ENCODE results near the gene ANKRD16. TPM values are rescaled to one million over a fixed set of nuclear protein-coding genes. Genes with fewer than 3 reads are reported as not detected.

Gene ANKRD16
- total and polyA plus RNA-seq, 2 of the 8 experiments (the other 6 are each of a cell fraction or from before 2014, with no cell fraction given), result 8.2 to 12.7 TPM

GRCh38 chr10:5831446-5831782 lies 58.3 kb downstream of the ANKRD16 start:
- Histone ChIP-seq H3K36me3 (ENCODE audit: control insufficient read depth in 2 of 4, insufficient read depth in 4 of 4, low read length in 3 of 4) (no peaks in the 10 kb centered on the region), H2BK20ac (ENCODE audit: low read length) (no peak overlapping the region), H3K79me2 (ENCODE audit: control insufficient read depth in 1 of 2, insufficient read depth in 2 of 2, low read length in 2 of 2) (no peaks in the 10 kb centered on the region), H3K56ac (replicated peaks; ENCODE audit: insufficient read length, low read depth, low read length) (no peak overlapping the region), H4K91ac (replicated peaks; ENCODE audit: insufficient read length, low read length) (no peak overlapping the region), H3K27me3 (replicated peaks in 1 of 4; ENCODE audit: control insufficient read depth in 3 of 4, extremely low read depth in 1 of 4, insufficient read depth in 3 of 4, low read length in 3 of 4) (no peaks in the 10 kb centered on the region), H3K14ac (ENCODE audit: insufficient read length) (no peak overlapping the region), H3K4me3 (ENCODE audit: extremely low read depth in 1 of 4, insufficient read depth in 2 of 4, low read depth in 3 of 4, low read length in 4 of 4) (no peak overlapping the region), H3K79me1 (ENCODE audit: low read depth, low read length) (no peaks in the 10 kb centered on the region), H3K4ac (replicated peaks; ENCODE audit: insufficient read length, low read depth, low read length) (no peak overlapping the region), H2BK5ac (ENCODE audit: low read depth, low read length) (no peak overlapping the region), H4K20me1 (replicated peaks in 1 of 2; ENCODE audit: control insufficient read depth in 1 of 2, insufficient read depth in 2 of 2, low read length in 2 of 2) (no peaks in the 10 kb centered on the region), H3K9me3 (ENCODE audit: insufficient read depth in 2 of 2, low read depth in 1 of 2, low read length in 1 of 2) (no peaks in the 10 kb centered on the region), H2BK120ac (replicated peaks; ENCODE audit: low read depth, low read length) (no peak overlapping the region), H4K5ac (ENCODE audit: insufficient read length, low read depth, low read length) (no peak overlapping the region), H3K23me2 (ENCODE audit: low read depth, low read length) (no peaks in the 10 kb centered on the region), H3K18ac (ENCODE audit: extremely low read depth, low read length) (no peak overlapping the region), H2BK12ac (ENCODE audit: low read depth, low read length) (no peak overlapping the region), H2AFZ (ENCODE audit: low read length) (no peak overlapping the region), H3K27ac (ENCODE audit: low read depth, low read length) (no peak overlapping the region), H2AK5ac (ENCODE audit: low read depth, low read length) (no peak overlapping the region), H3K23ac (ENCODE audit: insufficient read length) (no peak overlapping the region), H4K8ac (ENCODE audit: extremely low read depth, insufficient read depth, low read length) (no peak overlapping the region), H3K4me2 (ENCODE audit: insufficient read depth in 1 of 2, low read depth in 2 of 2, low read length in 2 of 2) (no peak overlapping the region), H3K9ac (replicated peaks in 1 of 4; ENCODE audit: extremely low read depth in 1 of 4, low read depth in 3 of 4, low read length in 3 of 4) (no peak overlapping the region), H3K4me1 (replicated peaks in 1 of 4; ENCODE audit: control insufficient read depth in 3 of 4, insufficient read depth in 4 of 4, low read length in 3 of 4) (peaks cover 0 to 2% (median 0%) of the 10 kb centered on the region in 4 experiments; a peak in 1 of 7 replicates), H2BK15ac (ENCODE audit: low read length) (no peak overlapping the region)
- WGBS, 2 experiments (ENCODE audit: extremely low coverage in 1 of 2, insufficient coverage in 1 of 2, insufficient read length in 1 of 2, insufficient replicate concordance in 2 of 2, low coverage in 1 of 2, low lambda C conversion rate in 2 of 2, missing lambda C conversion rate in 1 of 2), result 93% methylated on average over 8 of the region's 8 CpGs; no CpG with 5 or more reads in 1 of the 2 experiments
- ChIA-PET POLR2A (ENCODE audit: partially characterized antibody) (interaction anchor here (0.8 to 1.6 kb wide), 2 partner anchors 11 to 14 kb away, joined by 4 read pairs; no protein-coding TSS in a partner anchor), CTCF (ENCODE audit: partially characterized antibody) (interaction anchor here (0.6 to 0.9 kb wide), 2 partner anchors 31 to 43 kb away, joined by 3 to 4 read pairs; no protein-coding TSS in a partner anchor)
- FAIRE-seq (no peak), DNase-seq (ENCODE audit: low read depth in 1 of 2, low spot score in 2 of 2) (no peak)
- TF ChIP-seq ATF2 (IDR thresholded peaks at IDR 0.05; ENCODE audit: low read length) (no peak), SIN3A (conservative IDR thresholded peaks at IDR 0.05 in 1 of 2, IDR thresholded peaks at IDR 0.05 in 1 of 2; ENCODE audit: low read depth in 1 of 2, low read length in 2 of 2) (no peak), HDAC2 (IDR thresholded peaks at IDR 0.05; ENCODE audit: borderline replicate concordance in 1 of 2, low read depth in 2 of 2, low read length in 2 of 2) (no peak), RNF2 (IDR thresholded peaks at IDR 0.05; ENCODE audit: borderline replicate concordance, low read depth, low read length, missing control alignments, poor library complexity, severe bottlenecking) (no peak), CTCF (IDR thresholded peaks at IDR 0.05; ENCODE audit: control extremely low read depth in 1 of 3, insufficient read depth in 1 of 3, low read depth in 1 of 3, low read length in 3 of 3) (no peak), YY1 (IDR thresholded peaks at IDR 0.05; ENCODE audit: low read depth, low read length) (no peak), E2F6 (IDR thresholded peaks at IDR 0.05) (no peak)
